ENCODE results near the gene HSPB7. TPM values are rescaled to one million over a fixed set of nuclear protein-coding genes. Genes with fewer than 3 reads are reported as not detected.

The HSPB7 gene
- 3.3 and 10.7 TPM in 2 replicates for total RNA-seq

DNA sequence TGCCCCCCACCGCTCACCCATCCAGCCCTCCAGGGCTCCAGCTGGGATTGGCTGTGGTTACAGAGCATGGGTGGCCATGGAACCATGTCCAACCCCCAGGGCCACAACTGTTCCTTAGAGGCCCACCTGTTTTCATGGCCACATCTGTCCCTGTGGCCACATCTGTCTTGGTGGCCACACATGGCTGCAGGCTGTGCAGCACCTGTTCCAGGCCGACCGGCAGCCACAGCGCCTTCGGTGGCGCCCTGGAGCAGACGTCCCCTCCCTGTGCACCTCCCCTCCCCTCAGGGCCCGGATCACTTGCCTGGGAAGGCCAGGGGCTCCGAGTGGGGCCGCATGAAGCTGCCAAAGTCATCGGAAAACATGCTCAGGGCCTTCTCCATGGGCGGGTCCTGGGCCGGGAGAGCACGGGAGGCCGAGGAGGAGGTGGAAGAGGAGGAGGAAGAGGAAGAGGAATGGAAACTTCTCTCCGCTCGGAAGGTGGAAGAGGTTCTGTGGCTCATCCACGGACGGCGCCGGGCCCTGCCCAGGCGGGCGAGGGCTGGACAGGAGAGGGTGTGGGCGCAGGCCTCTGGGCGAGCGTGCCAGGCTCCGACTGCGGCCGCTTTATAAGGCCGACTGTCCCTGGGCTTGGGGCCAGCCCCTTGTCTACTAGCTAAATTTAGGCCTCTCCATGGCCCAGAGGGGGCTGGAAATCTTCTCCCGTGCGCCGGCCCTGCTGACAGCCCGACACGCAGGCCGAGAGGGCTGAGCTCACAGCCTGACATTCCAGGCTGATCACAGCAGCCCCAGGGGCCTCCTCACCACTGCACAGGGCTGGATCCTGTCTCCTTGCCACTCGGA lies at the start of gene HSPB7:
Gene HSPB7 (minus strand): TSS at position 583 of the 843 bp plus-strand sequence. CDS start 80 bp downstream, at position 503.

DNA sequence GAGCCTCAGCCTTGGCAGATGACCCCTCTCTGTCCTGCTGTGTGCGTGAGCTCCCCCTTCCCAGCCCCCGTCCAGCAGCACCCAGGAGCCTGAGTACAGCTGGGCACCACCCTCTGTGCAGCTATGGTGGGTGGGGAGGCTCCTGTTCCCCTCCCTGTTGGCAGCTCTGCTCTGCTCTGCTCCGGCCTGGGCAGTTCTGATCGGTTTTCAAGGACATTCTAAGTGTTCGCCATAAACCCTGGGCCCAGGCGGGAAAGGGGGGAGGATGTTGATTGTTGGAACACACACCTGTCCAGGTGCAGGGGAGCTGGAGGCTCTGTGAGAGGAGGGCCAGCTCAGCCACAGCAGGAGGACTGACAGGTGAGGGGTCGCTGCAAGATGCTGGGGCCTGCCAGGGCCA lies 25.7 kb upstream of the HSPB7 start, which contains the start of gene CLCNKB:
Gene CLCNKB (plus strand): TSS at position 262 of the 400 bp plus-strand sequence. CDS start 711 bp downstream, outside the sequence.

DNA sequence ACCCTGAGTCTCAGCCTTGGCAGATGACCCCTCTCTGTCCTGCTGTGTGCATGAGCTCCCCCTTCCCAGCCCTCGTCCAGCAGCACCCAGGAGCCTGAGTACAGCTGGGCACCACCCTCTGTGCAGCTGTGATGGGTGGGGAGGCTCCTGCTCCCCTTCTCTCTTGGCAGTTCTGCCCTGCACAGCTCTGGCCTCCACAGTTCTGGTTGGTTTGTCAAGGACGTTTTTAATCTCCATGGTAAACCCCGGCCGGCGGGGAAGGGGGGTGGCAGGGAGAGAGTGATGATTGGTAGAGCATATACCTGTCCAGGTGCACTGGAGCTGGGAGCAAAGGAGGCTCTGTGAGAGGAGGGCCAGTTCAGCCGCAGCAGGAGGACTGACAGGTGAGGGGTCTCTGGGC lies 3.8 kb upstream of the HSPB7 start, which contains the start of gene CLCNKA:
Gene CLCNKA (plus strand): TSS at position 356 of the 400 bp plus-strand sequence. CDS start 584 bp downstream, outside the sequence.

DNA sequence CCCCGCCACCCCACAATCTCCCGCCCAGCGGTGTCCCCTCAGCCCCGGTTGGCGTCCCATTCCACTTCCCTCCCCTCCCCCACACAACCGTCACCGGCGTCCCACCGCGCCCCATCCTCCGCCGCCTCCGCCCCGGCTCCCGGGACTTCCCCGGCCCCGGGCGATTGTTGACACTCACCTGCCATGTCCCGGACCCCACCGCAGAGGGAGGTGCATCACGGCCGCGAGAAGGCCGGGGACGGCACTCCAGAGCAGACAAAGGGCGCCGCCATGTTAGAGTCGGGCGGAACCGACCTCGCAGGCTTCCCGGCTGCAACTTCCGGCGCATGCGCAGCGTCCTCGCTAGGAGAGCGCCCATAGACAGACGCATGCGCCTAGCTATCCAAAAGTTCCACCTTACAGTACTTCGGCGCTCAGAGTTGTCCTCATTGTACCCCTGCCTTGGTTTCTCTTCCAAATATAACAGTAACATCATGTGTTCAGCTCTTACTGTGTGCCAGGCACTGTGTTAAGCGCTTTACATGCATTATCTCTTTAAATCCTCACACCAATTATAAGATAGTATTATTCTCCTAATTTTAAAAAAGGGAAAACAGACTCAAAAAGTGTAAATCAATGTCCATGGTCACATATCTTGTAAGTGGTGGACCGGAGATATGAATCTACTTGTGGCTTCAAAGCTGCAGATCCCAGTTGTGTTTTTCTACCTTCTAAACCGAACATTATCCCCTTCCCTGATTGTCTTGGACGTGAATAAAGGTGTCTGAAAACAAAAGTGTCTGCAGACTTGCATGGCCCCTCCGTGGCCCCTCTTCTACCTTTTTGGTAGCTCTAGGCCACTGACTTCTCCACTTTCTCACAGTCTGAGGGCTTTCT lies 41.8 kb downstream of the HSPB7 start, which contains the start of gene ZBTB17:
Gene ZBTB17 (minus strand): TSS at position 297 of the 876 bp plus-strand sequence. CDS start 27,606 bp downstream, outside the sequence.

Other genes with a start within 250 kb of the HSPB7 start
- gene UQCRHL, start 210.4 kb downstream of the HSPB7 start, total RNA-seq = 1.2 and 2.0 TPM in 2 replicates
- gene SPEN, start 170.3 kb downstream of the HSPB7 start, total RNA-seq = 16.9 and 17.8 TPM in 2 replicates
- gene ZBTB17, start 41.9 kb downstream of the HSPB7 start, total RNA-seq = 36.9 and 42.8 TPM in 2 replicates
- gene SRARP, start 13.8 kb downstream of the HSPB7 start, total RNA-seq = not detected in 2 replicates
- gene CLCNKA, start 4.0 kb upstream of the HSPB7 start, total RNA-seq = not detected in 2 replicates
- under 0.01 TPM in 1 of 2 replicates, not detected in the other for gene CLCNKB, start 25.7 kb upstream of the HSPB7 start, total RNA-seq
- gene FAM131C, start 55.6 kb upstream of the HSPB7 start, total RNA-seq = 0.28 TPM in 1 of 2 replicates, not detected in the other
- 33.5 and 103 TPM in 2 replicates for gene EPHA2, start 138.0 kb upstream of the HSPB7 start, total RNA-seq
- gene ARHGEF19, start 194.6 kb upstream of the HSPB7 start, total RNA-seq = 5.4 and 6.2 TPM in 2 replicates
- gene CPLANE2, start 219.1 kb upstream of the HSPB7 start, total RNA-seq = 7.3 and 8.7 TPM in 2 replicates